NCI-H146 treated with DMSO at 0.1 percent for 48 hours (cell line): ENCODE results near the gene B4GALNT3.

Experiments
- DNase-seq: peaks from one replicate; lab custom pipeline; 2025; ENCODE audit not compliant: unreplicated experiment; lab: John Stamatoyannopoulos, UW

The B4GALNT3 gene

DNA sequence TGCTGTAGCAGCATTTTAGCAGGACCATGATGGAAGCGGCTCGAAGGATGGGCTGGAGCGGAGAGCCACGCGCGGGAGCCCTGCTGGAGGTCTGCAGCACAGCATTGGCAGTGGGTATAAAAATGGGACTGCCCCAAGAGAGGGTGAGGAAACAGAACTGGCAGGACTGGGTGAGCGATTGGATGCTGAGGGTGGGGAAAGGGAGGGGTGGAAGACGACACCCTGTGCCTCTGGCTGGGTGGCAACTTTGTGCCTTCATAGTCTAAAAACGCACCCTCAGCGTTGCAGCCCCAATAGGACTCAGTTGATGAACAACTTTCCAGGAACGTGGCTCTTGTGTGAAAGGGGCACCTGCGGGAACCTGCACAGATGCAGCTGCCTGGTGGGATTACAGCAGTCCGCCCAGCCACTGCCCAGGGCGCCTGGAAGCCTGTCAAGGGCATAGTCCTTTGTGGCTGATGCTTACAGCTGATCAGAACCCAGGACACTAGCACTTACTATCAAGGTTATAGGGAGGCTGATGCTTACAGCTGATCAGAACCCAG lies 130.5 kb downstream of the B4GALNT3 start:
- no peak for DNase-seq

DNA sequence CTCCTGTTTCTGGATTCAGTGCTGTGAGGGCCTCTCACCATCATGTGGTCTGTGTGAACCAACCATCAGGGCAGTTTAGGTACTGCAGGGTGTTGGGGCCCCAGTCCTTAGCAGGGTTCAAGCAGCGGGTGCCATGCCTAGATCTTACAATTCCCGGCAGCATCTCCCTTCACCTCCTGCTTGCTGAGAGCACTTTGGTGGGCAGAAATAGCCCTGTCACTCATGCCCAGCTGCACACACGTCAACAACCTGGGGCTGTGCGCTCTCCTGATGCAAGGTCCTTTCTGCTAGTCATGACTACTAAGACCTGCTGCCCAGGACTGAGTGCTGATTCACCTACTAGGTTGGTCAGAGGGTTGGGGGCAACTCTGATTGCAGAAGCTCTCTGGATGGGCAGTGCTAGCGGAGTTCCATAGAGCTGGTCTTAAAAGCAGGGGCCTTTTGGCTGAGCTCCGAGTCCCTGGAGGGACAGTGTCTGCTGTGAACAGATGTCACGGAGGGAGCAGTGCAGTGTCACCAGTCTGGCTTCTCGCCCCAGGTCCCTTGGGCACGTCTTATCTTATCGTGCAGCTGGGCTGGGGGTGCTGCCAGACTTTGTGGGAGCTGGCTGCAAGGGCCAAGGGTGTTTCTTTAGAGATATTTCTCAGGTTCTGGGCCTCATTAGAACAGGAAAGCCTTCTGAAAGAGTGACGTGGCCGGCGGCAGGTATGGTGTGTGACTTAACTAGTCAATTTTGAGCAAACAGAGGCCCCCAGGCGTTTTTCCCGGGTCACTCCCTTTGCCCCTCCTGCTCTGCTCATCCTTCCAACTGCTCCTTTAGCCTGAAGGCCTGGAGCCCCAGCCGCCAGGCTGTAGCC lies 131.7 kb downstream of the B4GALNT3 start:
- no peak for DNase-seq

GRCh38 chr12:592024-592505 lies 132.3 kb downstream of the B4GALNT3 start:
- no peak for DNase-seq

DNA sequence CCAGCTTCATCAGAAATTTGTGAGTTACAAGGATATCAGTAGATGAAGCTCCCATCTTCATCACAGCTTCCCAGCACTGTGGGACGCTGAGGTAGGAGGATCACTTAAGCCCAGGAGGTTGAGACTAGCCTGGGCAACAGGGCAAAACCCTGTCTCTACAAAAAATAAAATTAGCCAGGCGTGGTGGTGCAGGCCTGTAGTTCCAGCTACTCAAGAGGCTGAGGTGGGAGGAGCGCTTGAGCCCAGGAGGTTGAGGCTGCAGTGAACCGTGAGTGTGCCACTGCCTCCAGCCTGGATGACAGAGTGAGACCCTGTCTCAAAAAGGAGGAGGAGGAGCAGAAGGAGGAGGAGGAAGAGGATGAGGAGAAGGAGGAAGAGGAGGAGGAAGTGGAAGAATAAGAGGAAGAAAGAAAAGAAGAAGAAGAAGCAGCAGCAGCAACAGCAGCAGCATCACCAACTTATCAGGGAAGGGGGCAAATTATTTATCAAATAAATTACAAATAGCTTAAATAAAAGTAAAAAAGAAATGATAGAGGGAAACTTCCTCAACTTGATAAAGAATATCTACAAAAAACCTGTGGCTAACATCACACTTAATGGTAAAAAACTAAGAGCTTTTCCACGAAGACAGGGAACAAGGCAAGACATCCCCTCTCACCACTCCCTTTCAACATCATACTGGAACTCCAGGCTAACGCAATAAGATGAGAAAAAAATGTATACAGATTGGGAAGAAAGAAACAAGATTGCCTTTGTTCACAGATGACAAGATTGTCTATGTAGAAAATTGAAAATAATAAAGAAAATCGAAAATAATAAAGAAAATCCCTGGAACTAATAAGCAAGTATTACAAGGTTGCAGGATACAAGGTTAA lies 133.9 kb downstream of the B4GALNT3 start:
- DNase-seq: no peak

DNA sequence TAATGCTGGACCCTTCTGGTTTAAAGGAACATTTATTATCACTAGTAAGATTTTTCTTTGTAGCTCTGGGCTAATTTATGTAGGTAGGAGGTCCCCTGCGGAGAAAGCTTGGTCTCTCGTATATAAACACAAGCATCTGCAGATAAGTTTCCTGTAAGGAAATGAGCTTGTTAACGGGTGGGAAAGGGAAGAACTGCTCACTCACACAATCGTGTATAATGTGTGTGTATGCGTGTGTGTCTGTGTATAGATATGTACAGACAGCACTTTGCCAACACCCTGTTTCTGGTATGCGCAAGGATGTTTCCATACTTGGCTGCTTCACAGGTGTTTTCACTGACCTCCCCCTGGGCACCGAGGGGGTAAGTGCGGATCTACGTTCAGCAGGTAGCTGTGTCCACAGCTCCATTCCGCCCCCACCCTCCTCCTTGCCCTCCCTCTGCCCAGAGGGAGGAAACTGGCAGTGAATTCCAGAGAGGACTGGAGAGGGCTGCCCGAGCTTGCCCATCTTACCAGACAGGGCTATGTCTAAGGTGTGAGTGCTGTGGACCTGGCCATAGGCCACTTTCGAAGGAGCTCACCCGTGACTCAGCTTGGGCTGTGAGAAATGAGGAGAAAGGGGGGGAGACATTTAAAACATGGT lies 138.3 kb downstream of the B4GALNT3 start:
- no peak for DNase-seq

GRCh38 chr12:599756-600155 lies 140.0 kb downstream of the B4GALNT3 start:
- DNase-seq: no peak

- DNase-seq: peak; percentile 23
Measured at GRCh38 chr12:601976-602699, 142.4 kb downstream of the B4GALNT3 start.

GRCh38 chr12:602700-603068 lies 142.9 kb downstream of the B4GALNT3 start:
- DNase-seq: no peak

DNA sequence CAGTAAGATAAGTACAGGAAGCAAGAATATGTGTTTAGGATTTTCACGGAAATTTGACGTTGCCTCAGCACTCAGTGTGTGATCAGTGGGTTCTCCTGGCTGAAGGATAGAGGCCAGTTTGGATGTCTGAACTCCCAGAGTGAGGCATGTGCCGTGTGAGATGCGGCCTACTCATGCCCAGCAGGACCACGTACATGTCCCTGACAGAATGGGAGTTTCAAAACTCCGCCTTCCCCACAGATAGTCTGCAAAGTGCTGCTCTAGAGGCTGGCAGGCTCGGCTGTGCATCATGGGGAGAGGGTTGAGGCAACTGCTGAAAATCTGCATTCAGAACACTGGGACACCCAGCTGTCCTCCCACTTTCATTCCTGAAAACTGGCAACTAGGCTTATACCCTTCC lies 145.2 kb downstream of the B4GALNT3 start:
- DNase-seq: no peak

GRCh38 chr12:607541-608001 lies 147.8 kb downstream of the B4GALNT3 start:
- no peak for DNase-seq

GRCh38 chr12:608413-608812 lies 148.7 kb downstream of the B4GALNT3 start:
- DNase-seq: no peak

DNA sequence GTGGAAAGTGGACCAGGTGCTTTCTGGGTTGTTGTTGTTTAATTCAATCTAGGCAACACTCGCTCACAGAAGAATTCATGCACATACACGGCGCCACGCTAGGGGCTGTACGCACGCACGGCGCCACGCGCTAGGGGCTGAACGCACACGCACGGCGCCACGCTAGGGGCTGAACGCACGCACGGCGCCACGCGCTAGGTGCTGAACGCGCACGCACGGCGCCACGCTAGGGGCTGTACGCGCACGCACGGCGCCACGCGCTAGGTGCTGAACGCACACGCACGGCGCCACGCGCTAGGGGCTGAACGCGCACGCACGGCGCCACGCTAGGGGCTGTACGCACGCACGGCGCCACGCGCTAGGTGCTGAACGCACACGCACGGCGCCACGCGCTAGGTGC lies 149.2 kb downstream of the B4GALNT3 start:
- no peak for DNase-seq

DNA sequence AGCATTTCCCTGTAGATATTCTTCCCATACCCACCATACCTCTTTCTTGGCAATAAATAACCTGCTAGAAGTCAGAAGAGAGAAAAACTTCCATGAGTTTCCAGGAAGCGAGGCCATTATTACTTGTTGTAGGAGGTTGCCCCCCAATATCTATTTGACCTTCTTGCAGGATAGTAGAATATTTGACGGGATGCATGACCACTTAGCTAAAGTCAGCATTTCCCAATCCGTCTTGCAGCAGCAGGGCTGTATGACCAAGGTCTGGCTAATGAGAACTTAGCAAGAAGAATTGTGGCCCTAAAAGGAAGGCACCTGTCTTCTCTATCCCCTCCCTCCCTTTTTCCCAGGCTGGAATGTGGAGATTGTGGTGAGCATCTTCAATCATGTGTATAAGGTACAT lies 152.0 kb downstream of the B4GALNT3 start:
- no peak for DNase-seq

DNA sequence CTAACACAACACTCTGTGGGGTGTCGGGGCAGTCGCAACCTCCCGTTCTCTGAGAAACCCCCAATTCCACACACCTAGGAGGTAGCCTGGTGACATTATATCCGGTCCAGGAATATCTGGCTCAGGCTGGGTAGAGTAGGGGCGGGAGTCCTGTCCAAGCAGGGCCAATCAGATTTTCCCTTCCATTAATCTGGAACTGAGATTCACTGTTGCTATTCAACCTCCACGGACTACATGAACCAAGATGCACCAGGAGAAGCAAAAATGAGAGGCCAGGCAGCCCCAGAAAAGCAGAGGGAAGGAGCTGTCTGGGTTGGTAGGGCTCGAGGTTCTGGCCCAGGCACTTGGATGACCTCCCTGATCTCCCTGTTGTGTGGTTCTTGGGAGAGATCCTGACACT lies 152.6 kb downstream of the B4GALNT3 start:
- no peak for DNase-seq

DNA sequence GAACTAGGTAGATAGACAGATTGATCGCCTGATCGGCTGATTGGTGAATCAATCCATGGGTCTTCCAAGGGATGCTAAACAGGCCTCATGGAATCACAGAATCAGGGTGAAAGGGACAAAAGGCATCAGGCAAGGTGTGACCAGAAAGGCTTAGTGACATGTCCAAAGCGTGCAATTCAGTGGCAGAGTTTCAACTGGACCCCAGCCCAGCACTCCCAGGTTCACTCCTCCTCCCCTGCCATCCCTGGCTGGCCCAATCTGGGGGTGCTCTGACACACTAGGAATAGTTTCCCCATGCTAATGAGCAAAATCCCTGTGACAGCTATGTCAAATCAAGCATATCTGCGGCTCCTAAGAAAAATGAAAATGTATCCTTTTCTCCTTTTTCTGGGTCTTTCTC lies 153.1 kb downstream of the B4GALNT3 start:
- no peak for DNase-seq
